Dedifferentiated amniotic fluid mesenchymal stem cell (primary cell): ENCODE measurements around the gene SLC6A3.

Source experiments
- DNase-seq: peaks from one replicate; pipeline ENCODE4 v3.0.0-alpha.2; 2016; ENCODE audit errors: extremely low spot score

The SLC6A3 gene

GRCh38 chr5:1406681-1407640, 38.3 kb downstream of the SLC6A3 start:
- no peak for DNase-seq

- no peak for DNase-seq
Measured at GRCh38 chr5:1405539-1406530, 39.4 kb downstream of the SLC6A3 start.

- DNase-seq = no peak
Measured at GRCh38 chr5:1405121-1405520, 40.1 kb downstream of the SLC6A3 start.

GRCh38 chr5:1404062-1404461, 41.2 kb downstream of the SLC6A3 start:
- DNase-seq = no peak

- no peak for DNase-seq
Measured at GRCh38 chr5:1402611-1403255, 42.5 kb downstream of the SLC6A3 start.

DNA sequence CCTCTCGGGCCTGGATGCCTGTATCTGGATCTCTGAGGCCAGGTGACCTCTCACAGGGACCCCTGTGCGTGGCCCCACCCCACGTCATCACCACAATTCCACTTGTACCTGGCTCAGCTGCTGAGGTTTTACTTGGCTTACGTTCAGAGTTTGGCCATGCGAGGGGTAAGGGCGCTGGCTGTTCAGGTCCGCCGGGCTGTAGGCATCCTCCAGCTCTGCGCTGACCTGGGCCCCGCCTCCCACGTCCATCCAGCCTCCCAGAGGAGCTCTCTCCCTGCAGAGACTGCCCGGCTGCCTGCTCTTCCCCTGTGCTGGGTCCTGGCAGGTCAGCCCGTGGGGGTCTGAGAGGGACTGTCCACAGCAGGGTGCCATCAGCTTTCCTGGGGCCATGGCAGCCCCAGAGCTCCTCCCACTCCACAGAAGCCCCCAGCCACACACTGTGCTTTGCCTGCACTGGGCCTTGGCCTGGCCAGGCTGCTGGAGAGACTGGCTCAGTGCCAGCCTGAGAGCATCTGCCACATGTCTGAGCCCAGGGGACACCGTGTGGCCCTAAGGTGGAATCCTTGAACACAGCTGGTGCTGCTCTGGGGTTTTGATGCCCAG, 43.6 kb downstream of the SLC6A3 start:
- DNase-seq = no peak

- DNase-seq = no peak
Measured at GRCh38 chr5:1400936-1401335, 44.3 kb downstream of the SLC6A3 start.

DNA sequence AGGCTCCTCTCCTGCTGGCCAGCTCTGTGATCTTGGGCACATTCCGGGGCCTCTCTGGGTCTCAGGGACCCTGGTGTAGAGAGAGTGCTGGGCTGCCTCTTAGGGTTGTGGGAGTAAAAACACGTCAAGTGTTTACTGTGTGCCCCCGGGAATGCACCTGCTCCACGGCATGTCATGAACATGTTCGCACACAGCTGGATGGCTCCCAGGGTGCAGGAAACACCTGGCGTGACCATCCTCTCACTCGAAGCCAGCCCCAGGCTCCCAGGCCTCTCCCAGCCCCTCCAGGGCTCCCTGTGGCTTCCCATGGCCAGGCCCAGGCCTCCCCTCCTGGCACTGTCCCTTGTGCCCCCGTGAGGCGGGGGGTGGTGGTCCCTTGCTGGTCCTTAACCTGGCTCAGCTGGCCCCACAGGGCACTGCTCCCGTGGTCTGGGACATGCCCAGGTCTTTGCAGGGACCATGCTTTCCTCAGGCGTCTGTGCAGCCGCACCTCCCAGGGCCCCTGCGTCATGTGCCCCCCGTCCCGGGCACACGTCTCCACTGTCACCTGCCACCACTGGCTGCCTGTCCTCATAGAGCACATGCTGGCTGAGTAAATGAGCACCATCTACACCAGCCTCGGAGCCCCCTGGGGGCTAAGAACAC, 44.9 kb downstream of the SLC6A3 start:
- no peak for DNase-seq

DNA sequence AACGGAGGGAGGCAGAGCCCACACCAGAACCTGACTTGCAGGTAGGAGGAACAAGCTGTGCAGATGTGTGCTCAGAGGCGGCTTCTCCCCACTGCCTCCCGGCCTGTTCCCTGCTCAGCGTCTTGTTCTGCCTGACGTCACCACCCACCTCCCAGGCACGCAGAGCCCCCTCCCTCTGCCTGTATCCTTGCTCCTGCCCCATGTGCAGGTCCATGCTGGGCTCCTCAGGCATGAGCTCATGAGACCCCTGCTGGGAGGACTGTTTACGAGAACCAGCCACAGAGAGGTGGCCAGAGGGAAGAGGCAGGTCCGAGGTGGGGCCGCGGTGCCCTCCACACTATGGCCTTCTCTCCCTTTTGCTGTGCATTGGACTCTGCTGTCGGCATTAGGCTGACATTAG, 45.5 kb downstream of the SLC6A3 start:
- no peak for DNase-seq

- no peak for DNase-seq
Measured at GRCh38 chr5:1396293-1396816, 48.9 kb downstream of the SLC6A3 start.

DNA sequence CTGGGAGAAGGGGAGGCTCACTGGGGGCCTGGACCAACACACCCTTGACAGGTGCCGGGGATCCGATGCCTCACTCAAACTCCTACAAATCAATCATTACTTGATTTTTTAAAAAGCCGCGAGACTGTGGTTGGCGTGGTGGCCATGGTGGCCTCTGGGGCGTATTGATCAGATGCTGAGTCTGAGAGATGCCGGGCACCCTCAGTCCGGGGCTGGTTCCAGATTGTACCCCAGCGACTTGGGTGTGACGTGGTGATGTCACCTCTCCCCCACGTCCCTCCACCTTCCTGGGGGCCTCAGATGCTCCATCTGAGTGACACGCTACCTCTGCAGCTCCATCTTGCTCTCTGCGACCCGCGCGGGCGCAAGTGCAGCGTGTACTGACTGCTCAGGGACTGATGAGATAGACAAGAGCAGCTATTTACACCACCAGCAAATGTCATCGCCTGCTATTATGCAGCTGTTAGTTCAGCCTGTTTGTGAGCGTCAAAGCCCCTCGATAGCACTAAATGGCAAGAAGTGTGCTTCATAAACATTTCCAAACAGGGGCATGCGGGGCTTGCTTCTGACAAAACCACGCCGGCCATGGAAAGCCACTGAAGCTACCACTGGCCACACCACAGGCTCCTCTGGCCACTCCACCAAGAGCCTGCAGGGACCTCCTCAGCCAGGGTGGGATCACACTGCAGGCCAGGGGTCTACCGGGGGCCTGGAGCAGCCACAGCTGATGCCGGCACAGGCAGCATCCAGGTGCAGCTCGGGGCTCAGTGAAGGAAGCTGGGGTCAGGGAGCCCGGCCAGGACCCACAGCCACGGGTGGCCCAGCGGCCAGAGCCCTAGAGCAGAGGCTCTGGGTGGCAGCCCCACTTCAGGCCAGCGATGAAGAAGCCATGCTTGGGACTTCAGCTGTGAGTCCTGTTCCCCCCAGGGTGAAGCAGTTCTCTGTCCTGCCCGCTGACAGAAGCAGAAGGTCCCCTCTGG, 50.1 kb downstream of the SLC6A3 start:
- DNase-seq = no peak

GRCh38 chr5:1393571-1394501, 51.4 kb downstream of the SLC6A3 start:
- DNase-seq = no peak

DNA sequence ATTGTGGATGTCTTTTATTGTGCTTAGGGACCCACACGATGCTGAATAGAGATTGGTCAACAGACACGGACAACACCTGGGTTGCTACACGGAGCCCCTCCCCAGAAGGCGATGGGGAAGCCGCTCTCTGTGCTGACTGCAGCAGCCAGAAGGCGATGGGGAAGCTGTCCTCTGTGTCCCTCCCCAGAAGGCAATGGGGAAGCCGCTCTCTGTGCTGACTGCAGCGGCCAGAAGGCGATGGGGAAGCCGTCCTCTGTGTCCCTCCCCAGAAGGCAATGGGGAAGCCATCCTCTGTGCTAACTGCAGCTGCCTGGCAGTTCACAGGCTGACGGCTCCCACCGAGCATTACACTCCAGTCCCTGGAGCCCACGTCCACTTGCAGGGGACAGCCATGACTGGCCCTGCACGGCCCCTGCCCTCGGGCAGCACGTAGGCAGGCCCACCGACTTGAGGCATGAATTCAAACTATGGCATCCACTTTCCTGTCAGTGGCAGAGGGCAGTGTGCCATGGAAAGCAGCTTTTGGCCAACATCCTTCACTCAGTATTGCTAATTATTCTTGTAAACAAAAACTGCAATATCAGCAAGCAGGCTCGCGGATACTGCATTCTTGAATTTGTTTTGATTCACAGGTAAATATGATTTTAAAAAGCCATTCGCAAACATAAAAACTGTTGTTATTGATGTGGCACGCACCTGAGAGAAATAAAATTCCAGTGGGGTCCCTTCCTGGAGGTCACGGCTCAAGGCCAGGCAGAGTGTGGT, 52.3 kb downstream of the SLC6A3 start:
- DNase-seq = no peak

- no peak for DNase-seq
Measured at GRCh38 chr5:1392261-1392660, 53.0 kb downstream of the SLC6A3 start.

- DNase-seq = no peak
Measured at GRCh38 chr5:1391691-1392090, 53.5 kb downstream of the SLC6A3 start.

GRCh38 chr5:1390861-1391600, 54.2 kb downstream of the SLC6A3 start:
- DNase-seq = no peak

- no peak for DNase-seq
Measured at GRCh38 chr5:1390333-1390732, 54.9 kb downstream of the SLC6A3 start.
